TTC549 (cell line): ENCODE results near the gene ANGPTL4.

Experiments used
- FAIRE-seq: peaks from 2 replicates; lab custom pipeline; 2012; peaks lifted over from hg19 to GRCh38; lab: Jason Lieb, UNC

The ANGPTL4 gene

DNA sequence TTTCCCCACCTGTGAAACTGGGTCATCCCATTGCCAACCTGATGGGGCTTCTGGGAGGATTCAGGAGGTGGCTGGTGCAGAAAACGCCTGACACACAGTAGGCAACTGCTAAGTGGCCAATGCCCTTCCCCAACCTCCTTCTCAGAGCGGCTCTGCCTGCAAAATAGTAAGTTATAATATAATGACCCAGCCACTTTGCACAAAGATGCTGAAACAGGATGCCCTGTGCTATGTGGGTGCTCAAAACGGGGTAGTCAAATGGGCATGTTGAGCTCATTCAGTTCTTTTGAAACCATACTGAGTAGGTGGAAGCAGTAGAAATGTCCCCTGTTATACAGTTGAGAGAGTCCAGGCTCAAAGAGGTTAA, 49.7 kb downstream of the ANGPTL4 start:
- no peak for FAIRE-seq

DNA sequence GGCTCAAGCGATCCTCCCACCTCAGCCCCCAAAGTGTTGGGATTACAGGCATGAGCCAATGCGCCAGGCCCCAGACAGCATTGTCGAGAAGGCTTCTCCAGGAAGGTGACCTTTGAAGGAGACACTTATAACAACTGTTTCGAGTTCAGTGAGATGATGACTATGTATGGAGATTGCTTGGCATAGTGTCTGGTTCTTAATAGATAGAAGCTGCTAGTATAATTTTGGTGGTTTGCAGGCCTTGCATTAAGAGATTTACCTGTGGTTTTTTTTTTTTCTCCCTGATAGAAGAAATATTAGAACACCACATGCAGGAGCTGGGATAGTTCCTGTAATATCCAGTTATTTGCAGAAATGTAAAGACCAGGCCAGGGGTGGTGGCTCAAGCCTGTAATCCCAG, 52.8 kb downstream of the ANGPTL4 start:
- no peak for FAIRE-seq

GRCh38 chr19:8421484-8422461, 57.8 kb downstream of the ANGPTL4 start:
- FAIRE-seq, result no peak

DNA sequence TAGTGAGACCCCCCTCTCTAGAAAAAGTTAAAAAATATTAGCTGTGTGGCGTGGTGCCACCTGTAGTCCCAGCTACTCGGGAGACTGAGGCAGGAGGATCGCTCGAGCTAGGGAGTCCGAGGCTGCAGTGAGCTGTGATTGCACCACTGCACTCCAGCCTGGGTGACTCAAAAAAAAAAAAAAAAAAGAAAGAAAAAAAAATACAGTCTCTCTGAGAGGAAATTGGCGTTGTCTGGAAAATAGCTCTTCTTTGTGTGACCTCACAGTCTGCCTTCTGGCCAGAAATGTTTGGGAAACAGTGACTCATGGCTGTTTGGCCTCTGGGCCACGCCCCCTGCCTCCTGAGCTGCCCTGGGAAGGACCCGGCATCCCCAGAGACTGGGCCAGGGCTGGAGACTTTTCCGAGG, 59.9 kb downstream of the ANGPTL4 start:
- no peak for FAIRE-seq
